Sigmoid colon (tissue), 7 donors: ENCODE results near the gene HIPK4. TPM values are rescaled to one million over a fixed set of nuclear protein-coding genes. Genes with fewer than 3 reads are reported as not detected.
A peak's percentile ranks its signal among the peaks of the same experiment; 100 is the strongest.

Experiments used
- DNase-seq: peaks from one replicate; pipeline ENCODE4 v3.0.0-alpha.2; 2019
- H3K27ac ChIP-seq, 4 donors: fragments of 200-600 bp; sonication (generic); one replicate each; pipeline ENCODE4 v1.5.1; 2016 to 2019; ENCODE audit warnings: mild to moderate bottlenecking in 1 of 4
- H3K27me3 ChIP-seq, 3 donors: fragments of 200-600 bp; sonication (generic); one replicate each; pipeline ENCODE4 v1.5.1; 2019; ENCODE audit warnings: mild to moderate bottlenecking in 1 of 3
- H3K36me3 ChIP-seq, 4 donors: fragments of 200-600 bp; sonication (generic); one replicate each; pipeline ENCODE4 v1.5.1; 2016 to 2019
- H3K4me1 ChIP-seq, 4 donors: fragments of 200-600 bp; sonication (generic); one replicate each; pipeline ENCODE4 v1.5.1; 2017 to 2019
- H3K4me3 ChIP-seq, 4 donors: fragments of 200-600 bp; sonication (generic); one replicate each; pipeline ENCODE4 v1.5.1; 2017 to 2019; ENCODE audit warnings: mild to moderate bottlenecking in 2 of 4, moderate library complexity in 1 of 4
- H3K9me3 ChIP-seq, 4 donors: fragments of 200-600 bp in 3 of 4; sonication (generic) in 3 of 4; one replicate each; pipeline versions ENCODE4 v1.5.1 to v1.6.1; 2013 to 2019
- EP300 ChIP-seq, 4 donors: sonication (generic); formaldehyde crosslinking; IDR thresholded peaks; one replicate each; pipeline ENCODE4 v1.6.1; 2017; ENCODE audit warnings: antibody characterized with exemption in 4 of 4
- POLR2A ChIP-seq, 2 donors: fragments of 450-650 bp; IDR thresholded peaks; one replicate each; pipeline ENCODE4 v1.6.1; 2016; ENCODE audit warnings: antibody characterized with exemption in 2 of 2, mild to moderate bottlenecking in 2 of 2, moderate library complexity in 2 of 2
- POLR2AphosphoS5 ChIP-seq, 4 donors: sonication (generic); formaldehyde crosslinking; IDR thresholded peaks; one replicate each; pipeline ENCODE4 v1.6.1; 2017; ENCODE audit warnings: antibody characterized with exemption in 4 of 4
- WGBS, 2 donors: extraction: QIAGEN DNeasy Blood & Tissue Kit; methylation state at CpG; one replicate each; pipeline ENCODE4 v1.1.7; 2013; 5-methylcytosine and 5-hydroxymethylcytosine counted together
- intact Hi-C: fragments of 100-400 bp; cut with DNase I; formaldehyde crosslinking; loops from one replicate; pipeline ENCODE4 v1.15.1; 2023
- polyA plus RNA-seq, 3 donors: library from polyadenylated mRNA; stranded (reverse); fragments of 200-250 nt; gene quantifications; one replicate each; pipeline ENCODE4 v1.2.3, GENCODE V29; 2013
- total RNA-seq, 4 donors: library from RNA; depleted of rRNA; stranded (reverse); fragments of >200 nt; gene quantifications; one replicate each; pipeline ENCODE4 v1.1.0, GENCODE V29; 2016
- TF ChIP-seq, protein P1 (sequence below), 4 experiments: fragments of 450-650 bp in 3 of 4; fragments of 200-600 bp in 1 of 4; IDR thresholded peaks; one replicate each; pipeline ENCODE4 v1.5.1; 2016 to 2019; ENCODE audit warnings: antibody characterized with exemption in 4 of 4, mild to moderate bottlenecking in 3 of 4, moderate library complexity in 2 of 4
- donor health status: healthy with polysubstance abuse.
- donor health status: Bipolar disorder and iron deficiency.
- donor health status: healthy.

Gene HIPK4
- total and polyA plus RNA-seq, 7 donors = 0.06 to 0.36 (median 0.14) TPM; not detected in 4

GRCh38 chr19:40395956-40396355 is 6.0 kb upstream of the HIPK4 start:
- TF ChIP-seq POLR2A (IDR thresholded peaks at IDR 0.05) (no peak), POLR2AphosphoS5 (IDR thresholded peaks at IDR 0.05) (no peak), EP300 (IDR thresholded peaks at IDR 0.05) (no peak)
- TF ChIP-seq, protein P1, sequence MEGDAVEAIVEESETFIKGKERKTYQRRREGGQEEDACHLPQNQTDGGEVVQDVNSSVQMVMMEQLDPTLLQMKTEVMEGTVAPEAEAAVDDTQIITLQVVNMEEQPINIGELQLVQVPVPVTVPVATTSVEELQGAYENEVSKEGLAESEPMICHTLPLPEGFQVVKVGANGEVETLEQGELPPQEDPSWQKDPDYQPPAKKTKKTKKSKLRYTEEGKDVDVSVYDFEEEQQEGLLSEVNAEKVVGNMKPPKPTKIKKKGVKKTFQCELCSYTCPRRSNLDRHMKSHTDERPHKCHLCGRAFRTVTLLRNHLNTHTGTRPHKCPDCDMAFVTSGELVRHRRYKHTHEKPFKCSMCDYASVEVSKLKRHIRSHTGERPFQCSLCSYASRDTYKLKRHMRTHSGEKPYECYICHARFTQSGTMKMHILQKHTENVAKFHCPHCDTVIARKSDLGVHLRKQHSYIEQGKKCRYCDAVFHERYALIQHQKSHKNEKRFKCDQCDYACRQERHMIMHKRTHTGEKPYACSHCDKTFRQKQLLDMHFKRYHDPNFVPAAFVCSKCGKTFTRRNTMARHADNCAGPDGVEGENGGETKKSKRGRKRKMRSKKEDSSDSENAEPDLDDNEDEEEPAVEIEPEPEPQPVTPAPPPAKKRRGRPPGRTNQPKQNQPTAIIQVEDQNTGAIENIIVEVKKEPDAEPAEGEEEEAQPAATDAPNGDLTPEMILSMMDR (IDR thresholded peaks at IDR 0.05) = no peak
- intact Hi-C loops = no loop called here

DNA sequence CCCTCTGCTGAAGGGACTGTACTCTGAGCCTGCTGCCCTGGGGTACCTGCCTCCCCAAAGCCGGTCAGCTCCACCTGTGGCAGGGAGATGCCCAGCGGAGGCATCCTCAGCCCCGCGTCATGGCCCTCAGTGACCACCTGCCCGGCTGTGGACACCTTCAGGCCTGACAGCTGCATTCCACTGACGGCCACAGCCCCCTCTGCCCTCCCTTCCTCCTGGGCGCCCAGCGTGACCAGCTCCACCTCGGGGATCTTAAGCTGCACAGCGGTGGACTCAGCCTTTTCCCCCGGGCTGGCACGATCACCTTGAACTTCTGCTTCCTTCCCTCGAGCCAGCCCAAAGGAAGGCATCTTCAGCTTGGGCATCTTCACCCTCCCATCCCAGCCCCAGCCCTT is 4.8 kb upstream of the HIPK4 start:
- TF ChIP-seq POLR2A (IDR thresholded peaks at IDR 0.05) (no peak), POLR2AphosphoS5 (IDR thresholded peaks at IDR 0.05) (no peak), EP300 (IDR thresholded peaks at IDR 0.05) (no peak)
- TF ChIP-seq, protein P1 (IDR thresholded peaks at IDR 0.05) = no peak
- no peak overlapping the region for H3K27ac ChIP-seq
- no peaks in the 10 kb centered on the region for H3K4me1 ChIP-seq
- WGBS, 2 donors = 76 to 77% methylated on average over 13 of the region's 13 CpGs
- H3K4me3 ChIP-seq = no peak overlapping the region
- H3K9me3 ChIP-seq = no peaks in the 10 kb centered on the region
- intact Hi-C loops = no loop called here
- H3K36me3 ChIP-seq = no peaks in the 10 kb centered on the region
- no peak for DNase-seq
- no peaks in the 10 kb centered on the region for H3K27me3 ChIP-seq

More at GRCh38 chr19:40395956-40396355, 6.0 kb upstream of the HIPK4 start:
- H3K27ac ChIP-seq = no peak overlapping the region
- no peaks in the 10 kb centered on the region for H3K36me3 ChIP-seq
- 89 to 90% methylated on average over 14 of the region's 14 CpGs for WGBS, 2 donors
- no peaks in the 10 kb centered on the region for H3K9me3 ChIP-seq
- no peaks in the 10 kb centered on the region for H3K4me1 ChIP-seq
- no peak for DNase-seq
- H3K27me3 ChIP-seq = no peaks in the 10 kb centered on the region
- H3K4me3 ChIP-seq = no peak overlapping the region

DNA sequence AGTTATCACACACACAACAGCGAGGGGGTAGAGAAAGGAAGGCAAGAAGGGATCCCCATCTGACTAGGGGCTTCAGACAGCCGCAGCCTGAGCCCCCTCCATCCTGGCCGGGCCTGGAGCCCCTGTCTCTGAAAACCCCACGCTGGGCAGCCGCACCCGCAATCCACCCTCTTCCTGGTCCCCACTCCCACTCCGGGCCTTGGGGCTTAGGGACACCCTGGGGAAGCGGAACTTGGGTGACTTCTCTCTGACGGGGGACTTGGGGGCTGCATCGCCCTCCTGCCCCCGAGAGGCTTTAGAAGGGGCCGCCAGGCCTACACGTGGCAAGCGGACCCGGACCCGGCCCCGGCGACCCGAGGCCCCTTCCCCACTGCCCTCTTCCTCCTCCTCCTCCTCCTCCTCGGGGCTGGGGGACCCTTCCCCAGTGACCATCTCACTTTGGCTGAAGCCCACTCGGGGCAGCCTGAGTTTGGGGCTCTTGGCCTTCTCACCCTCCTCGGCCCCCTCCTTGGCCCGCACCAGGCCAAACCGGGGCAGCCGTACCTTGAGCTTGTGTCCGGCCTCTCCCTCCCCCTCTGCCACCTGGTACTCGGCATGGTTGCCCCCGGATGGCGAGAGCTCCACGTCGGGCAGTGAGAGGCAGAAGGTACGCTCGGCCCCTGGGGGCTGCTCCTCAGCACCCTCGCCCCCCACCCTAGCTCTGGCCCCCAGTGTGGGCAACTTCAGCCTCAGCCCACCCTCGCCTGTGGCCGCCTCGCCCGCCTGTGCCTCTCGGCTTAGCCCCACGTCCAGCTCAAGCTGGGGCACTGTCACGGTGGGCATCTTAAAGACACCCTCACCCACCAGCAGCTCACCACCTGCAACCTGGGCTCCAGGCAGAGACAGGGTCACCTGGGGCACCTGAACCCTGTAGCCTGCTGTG is 4.2 kb upstream of the HIPK4 start:
- no peak overlapping the region for H3K27ac ChIP-seq
- H3K4me1 ChIP-seq = no peaks in the 10 kb centered on the region
- intact Hi-C loops = no loop called here
- H3K27me3 ChIP-seq = no peaks in the 10 kb centered on the region
- no peaks in the 10 kb centered on the region for H3K9me3 ChIP-seq
- no peak overlapping the region for H3K4me3 ChIP-seq
- no peak for DNase-seq
- H3K36me3 ChIP-seq = no peaks in the 10 kb centered on the region
- WGBS, 2 donors = 92 to 93% methylated on average over 41 of the region's 41 CpGs
- no peak for TF ChIP-seq POLR2AphosphoS5 (IDR thresholded peaks at IDR 0.05)
- no peak for TF ChIP-seq POLR2A (IDR thresholded peaks at IDR 0.05)
- TF ChIP-seq, protein P1 (IDR thresholded peaks at IDR 0.05) = no peak
- no peak for TF ChIP-seq EP300 (IDR thresholded peaks at IDR 0.05)

DNA sequence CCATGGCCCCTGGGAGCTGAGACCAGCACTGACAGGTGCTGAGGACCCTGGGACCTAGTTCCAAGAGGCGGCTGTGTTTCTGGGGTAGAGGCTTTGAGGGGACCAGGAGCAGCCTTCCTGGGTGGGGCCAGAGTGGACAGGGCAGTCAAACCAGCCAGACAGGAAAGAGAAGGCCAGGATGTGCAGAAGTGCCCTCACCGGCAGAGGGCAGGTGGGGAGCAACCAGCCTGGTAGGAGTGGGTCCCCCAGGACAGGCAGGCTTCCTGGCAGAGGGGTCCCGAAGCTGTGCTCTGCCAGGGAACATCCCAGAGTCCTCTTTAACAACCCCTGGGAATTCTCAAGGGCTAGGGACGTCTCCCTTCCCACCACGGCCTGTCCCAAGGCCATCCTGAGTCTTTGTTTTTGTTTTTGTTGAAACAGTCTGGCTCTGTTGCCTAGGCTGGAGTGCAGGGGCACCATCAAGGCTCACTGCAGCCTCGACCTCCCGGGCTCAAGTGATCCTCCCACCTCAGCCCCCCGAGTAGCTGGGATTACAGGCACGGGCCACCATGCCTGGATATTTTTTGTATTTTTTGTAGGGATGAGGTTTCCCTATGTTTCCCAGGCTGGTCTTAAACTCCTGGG is 3.0 kb upstream of the HIPK4 start:
- H3K27me3 ChIP-seq = no peaks in the 10 kb centered on the region
- intact Hi-C loops = no loop called here

More for the DNA sequence above, 3.0 kb upstream of the HIPK4 start:
- no peaks in the 10 kb centered on the region for H3K36me3 ChIP-seq
- TF ChIP-seq, protein P1 (IDR thresholded peaks at IDR 0.05) = peak in 1 of 4 experiments; percentile 11
- TF ChIP-seq EP300 (IDR thresholded peaks at IDR 0.05) = no peak
- H3K9me3 ChIP-seq = no peaks in the 10 kb centered on the region
- no peaks in the 10 kb centered on the region for H3K4me1 ChIP-seq
- H3K4me3 ChIP-seq = no peak overlapping the region
- 33 to 61% methylated on average over 9 of the region's 9 CpGs for WGBS, 2 donors
- no peak overlapping the region for H3K27ac ChIP-seq
- DNase-seq = no peak
